Natural killer cell (primary cell): Measurements from ENCODE around the gene CARD18. TPM values are rescaled to one million over a fixed set of nuclear protein-coding genes. Genes with fewer than 3 reads are reported as not detected.

ENCODE experiments used
- ATAC-seq, 3 donors: fragments of 150-1000 bp in 2 of 3; fragments of 200-7000 bp in 1 of 3; cut with Tn5 transposase; 1 replicate in 1 of 3; 2 replicates in 2 of 3; pipeline ENCODE4 v1.10.0; 2021; ENCODE audit warnings: mild to moderate bottlenecking in 2 of 3, moderate library complexity in 2 of 3
- DNase-seq, 2 donors: peaks; one replicate each; pipeline versions ENCODE4 v3.0.0 to v3.0.0-alpha.2; 2013 to 2021; ENCODE audit warnings: mixed read lengths in 1 of 2
- H3K27ac ChIP-seq: one replicate; pipeline ENCODE4 v1.5.1; 2013; ENCODE audit warnings: mild to moderate bottlenecking, low read length
- H3K27me3 ChIP-seq: one replicate; pipeline ENCODE4 v1.6.1; 2013; ENCODE audit warnings: low read length; ENCODE audit not compliant: control insufficient read depth, insufficient read depth
- H3K36me3 ChIP-seq: one replicate; pipeline ENCODE4 v1.6.1; 2013; ENCODE audit warnings: low read length; ENCODE audit not compliant: control insufficient read depth, insufficient read depth
- H3K4me1 ChIP-seq: one replicate; pipeline ENCODE4 v1.6.1; 2013; ENCODE audit warnings: low read length; ENCODE audit not compliant: control insufficient read depth, insufficient read depth
- H3K4me3 ChIP-seq: one replicate; pipeline ENCODE4 v1.5.1; 2013; ENCODE audit warnings: low read length
- H3K9me3 ChIP-seq: one replicate; pipeline ENCODE4 v1.6.1; 2013; ENCODE audit warnings: low read length; ENCODE audit not compliant: control insufficient read depth, insufficient read depth
- H3K27ac Mint-ChIP-seq, 2 donors: one replicate each; pipeline ENCODE4 v1.8.0; 2022; ENCODE audit warnings: mild to moderate bottlenecking in 2 of 2, mixed read lengths in 2 of 2, moderate library complexity in 1 of 2
- H3K27me3 Mint-ChIP-seq, 2 donors: one replicate each; pipeline ENCODE4 v1.8.0; 2022; ENCODE audit warnings: low read depth in 2 of 2, mixed read lengths in 2 of 2
- H3K36me3 Mint-ChIP-seq: one replicate; pipeline ENCODE4 v1.8.0; 2022; ENCODE audit warnings: mixed read lengths
- H3K4me1 Mint-ChIP-seq, 2 donors: one replicate each; pipeline ENCODE4 v1.8.0; 2022; ENCODE audit warnings: mixed read lengths in 2 of 2
- H3K4me3 Mint-ChIP-seq: one replicate; pipeline ENCODE4 v1.8.0; 2022; ENCODE audit warnings: mild to moderate bottlenecking, moderate library complexity, mixed read lengths
- H3K9me3 Mint-ChIP-seq, 2 donors: one replicate each; pipeline ENCODE4 v1.8.0; 2022; ENCODE audit warnings: mixed read lengths in 2 of 2
- WGBS: methylation state at CpG from one replicate; pipeline ENCODE4 v1.1.7; 2013; ENCODE audit warnings: missing lambda C conversion rate; ENCODE audit not compliant: insufficient coverage; 5-methylcytosine and 5-hydroxymethylcytosine counted together
- intact Hi-C: fragments of 100-400 bp; cut with micrococcal nuclease; formaldehyde crosslinking; loops from one replicate; pipeline ENCODE4 v1.14.2; 2022
- total RNA-seq, 4 donors: library from RNA; stranded (reverse); fragments of 120-200 nt in 1 of 4; gene quantifications; one replicate each; pipeline versions ENCODE4 v1.2.3 to v1.2.4, GENCODE V29; 2013 to 2022
- TF ChIP-seq, protein P1 (sequence below): fragments of 200-600 bp; IDR thresholded peaks from one replicate; pipeline ENCODE4 v1.8.0; 2022; ENCODE audit warnings: antibody characterized with exemption

CARD18 gene
- total RNA-seq, 3 donors from 2014 or later (not counting 1 experiment from before 2014, with no cell fraction given): not detected

DNA sequence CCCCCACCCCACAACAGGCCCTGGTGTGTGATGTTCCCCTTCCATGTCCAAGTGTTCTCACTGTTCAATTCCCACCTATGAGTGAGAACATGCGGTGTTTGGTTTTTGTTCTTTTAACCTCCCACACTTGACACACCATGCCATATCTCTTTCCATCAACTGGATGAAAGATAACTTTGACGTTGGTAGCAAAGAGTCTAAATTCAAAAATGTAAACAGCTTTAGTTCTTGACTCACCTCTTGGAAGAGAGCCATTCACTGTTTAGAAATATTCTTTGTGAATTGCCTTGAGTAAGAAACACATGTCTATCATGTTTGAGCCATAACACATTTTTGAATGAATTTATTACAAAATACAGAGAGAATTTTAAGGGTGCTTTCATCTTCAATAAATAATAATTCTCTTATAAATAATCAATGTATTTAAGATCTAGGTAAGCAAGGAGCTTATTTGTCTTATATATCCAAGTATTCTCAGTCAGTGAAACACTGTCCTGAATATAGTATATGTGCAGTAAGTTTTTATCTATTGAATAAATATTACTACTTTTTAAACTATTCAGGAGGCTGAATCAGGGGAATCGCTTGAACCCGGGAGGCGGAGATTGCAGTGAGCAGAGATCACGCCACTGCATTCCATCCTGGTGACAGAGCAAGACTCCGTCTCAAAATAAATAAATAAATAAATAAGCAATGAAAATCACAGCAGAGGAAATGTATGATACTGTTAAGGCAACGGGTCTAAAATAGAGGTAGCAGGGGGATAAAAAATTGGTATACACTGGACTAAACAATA, 6.7 kb downstream of the CARD18 start:
- no peak overlapping the region for H3K4me3 Mint-ChIP-seq
- Histone ChIP-seq H3K4me3 (no peak overlapping the region), H3K4me1 (no peaks in the 10 kb centered on the region), H3K27ac (no peak overlapping the region), H3K9me3 (no peaks in the 10 kb centered on the region), H3K36me3 (no peaks in the 10 kb centered on the region), H3K27me3 (no peaks in the 10 kb centered on the region)
- ATAC-seq: no peak
- 76% methylated on average over 2 of the region's 8 CpGs for WGBS
- peaks cover 0 to 8% of the 10 kb centered on the region in 2 donors for H3K9me3 Mint-ChIP-seq
- intact Hi-C loops: no loop called here
- H3K27me3 Mint-ChIP-seq: peaks cover 7 to 8% of the 10 kb centered on the region in 2 donors
- H3K27ac Mint-ChIP-seq: no peak overlapping the region
- TF ChIP-seq, protein P1, sequence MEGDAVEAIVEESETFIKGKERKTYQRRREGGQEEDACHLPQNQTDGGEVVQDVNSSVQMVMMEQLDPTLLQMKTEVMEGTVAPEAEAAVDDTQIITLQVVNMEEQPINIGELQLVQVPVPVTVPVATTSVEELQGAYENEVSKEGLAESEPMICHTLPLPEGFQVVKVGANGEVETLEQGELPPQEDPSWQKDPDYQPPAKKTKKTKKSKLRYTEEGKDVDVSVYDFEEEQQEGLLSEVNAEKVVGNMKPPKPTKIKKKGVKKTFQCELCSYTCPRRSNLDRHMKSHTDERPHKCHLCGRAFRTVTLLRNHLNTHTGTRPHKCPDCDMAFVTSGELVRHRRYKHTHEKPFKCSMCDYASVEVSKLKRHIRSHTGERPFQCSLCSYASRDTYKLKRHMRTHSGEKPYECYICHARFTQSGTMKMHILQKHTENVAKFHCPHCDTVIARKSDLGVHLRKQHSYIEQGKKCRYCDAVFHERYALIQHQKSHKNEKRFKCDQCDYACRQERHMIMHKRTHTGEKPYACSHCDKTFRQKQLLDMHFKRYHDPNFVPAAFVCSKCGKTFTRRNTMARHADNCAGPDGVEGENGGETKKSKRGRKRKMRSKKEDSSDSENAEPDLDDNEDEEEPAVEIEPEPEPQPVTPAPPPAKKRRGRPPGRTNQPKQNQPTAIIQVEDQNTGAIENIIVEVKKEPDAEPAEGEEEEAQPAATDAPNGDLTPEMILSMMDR: no peak
- DNase-seq: no peak
- no peaks in the 10 kb centered on the region for H3K36me3 Mint-ChIP-seq
- no peaks in the 10 kb centered on the region for H3K4me1 Mint-ChIP-seq

DNA sequence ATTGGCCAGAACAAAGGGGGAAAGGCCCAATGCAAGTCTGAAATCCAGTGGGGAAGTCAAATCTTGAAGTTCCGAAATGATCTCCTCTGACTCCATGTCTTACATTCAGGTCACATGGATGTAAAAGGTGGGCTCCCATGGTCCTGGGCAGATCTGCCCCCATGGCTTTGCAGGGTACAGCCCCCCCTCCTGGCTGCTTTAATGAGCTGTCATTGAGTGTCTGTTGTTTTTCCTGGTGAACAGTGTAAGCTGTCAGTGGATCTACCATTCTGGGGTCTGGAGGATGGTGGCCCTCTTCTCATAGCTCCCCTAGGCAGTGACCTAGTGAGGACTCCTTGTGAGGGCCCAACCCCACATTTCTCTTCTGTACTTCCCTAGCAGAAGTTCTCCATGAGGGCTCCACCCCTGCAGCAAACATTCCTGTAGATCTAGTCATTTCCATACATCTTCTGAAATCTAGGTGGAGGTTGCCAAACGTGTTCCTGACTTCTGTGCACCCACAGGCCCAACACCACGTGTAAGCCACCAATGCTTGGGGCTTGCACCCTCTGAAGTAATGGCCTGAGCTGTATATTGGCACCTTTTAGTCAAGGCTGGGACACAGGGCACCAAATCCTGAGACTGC, 9.3 kb downstream of the CARD18 start:
- peaks cover 3 to 8% of the 10 kb centered on the region in 2 donors for H3K9me3 Mint-ChIP-seq
- Histone ChIP-seq H3K27me3 (no peaks in the 10 kb centered on the region), H3K27ac (no peak overlapping the region), H3K4me3 (no peak overlapping the region), H3K36me3 (no peaks in the 10 kb centered on the region), H3K9me3 (no peaks in the 10 kb centered on the region), H3K4me1 (no peaks in the 10 kb centered on the region)
- TF ChIP-seq, protein P1: no peak
- DNase-seq (peak in 1 of 2 donors; percentile 14), ATAC-seq (no peak)
- 80% methylated on average over 3 of the region's 3 CpGs for WGBS
- H3K27me3 Mint-ChIP-seq: peaks cover 3 to 4% of the 10 kb centered on the region in 2 donors
- no peak overlapping the region for H3K4me3 Mint-ChIP-seq
- H3K36me3 Mint-ChIP-seq: no peaks in the 10 kb centered on the region
- no peak overlapping the region for H3K27ac Mint-ChIP-seq
- intact Hi-C loops: no loop called here
- no peaks in the 10 kb centered on the region for H3K4me1 Mint-ChIP-seq

DNA sequence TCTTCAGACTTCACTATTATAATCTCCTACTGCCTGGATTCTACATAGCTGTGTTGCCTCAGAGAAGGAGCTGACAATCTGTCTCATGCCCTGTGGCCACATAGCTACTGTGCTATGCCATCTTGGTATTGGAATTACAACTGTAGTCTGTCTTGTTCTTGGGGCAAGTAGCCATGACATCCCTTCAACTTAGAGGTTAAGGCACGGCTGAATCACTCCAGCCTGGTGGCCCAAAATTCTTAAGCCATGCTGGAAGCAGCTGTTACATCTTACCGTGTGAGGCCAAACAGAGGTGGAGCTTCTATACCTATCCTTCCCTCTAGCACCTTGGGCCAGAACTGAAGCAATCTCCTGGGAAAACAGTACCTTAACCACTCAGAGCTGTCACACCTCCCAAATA, 14.8 kb downstream of the CARD18 start:
- Histone ChIP-seq H3K36me3 (no peaks in the 10 kb centered on the region), H3K4me3 (no peak overlapping the region), H3K4me1 (no peaks in the 10 kb centered on the region), H3K27ac (no peak overlapping the region), H3K9me3 (no peaks in the 10 kb centered on the region), H3K27me3 (no peaks in the 10 kb centered on the region)
- intact Hi-C loops: no loop called here
- no peak overlapping the region for H3K27ac Mint-ChIP-seq
- no peaks in the 10 kb centered on the region for H3K4me1 Mint-ChIP-seq
- H3K27me3 Mint-ChIP-seq: peaks cover 3 to 6% of the 10 kb centered on the region in 2 donors
- no peak overlapping the region for H3K4me3 Mint-ChIP-seq
- no peaks in the 10 kb centered on the region for H3K36me3 Mint-ChIP-seq
- DNase-seq: no peak
- ATAC-seq: no peak
- 93% methylated on average over 2 of the region's 2 CpGs for WGBS
- TF ChIP-seq, protein P1: no peak
- peaks cover 0 to 3% of the 10 kb centered on the region in 2 donors for H3K9me3 Mint-ChIP-seq
